Small intestine (tissue), 7 donors: ENCODE data around the gene ADCY10. TPM values are rescaled to one million over a fixed set of nuclear protein-coding genes. Genes with fewer than 3 reads are reported as not detected.

Source experiments
- DNase-seq, 2 donors: peaks; one replicate each; pipeline versions ENCODE4 v3.0.0 to v3.0.0-alpha.2; 2013
- FAIRE-seq: peaks from 2 replicates; lab custom pipeline; 2012; peaks lifted over from hg19 to GRCh38; lab: Jason Lieb, UNC
- H3K27ac ChIP-seq, 3 donors: one replicate each; pipeline ENCODE4 v1.5.1; 2013; ENCODE audit warnings: low read length in 2 of 3, mild to moderate bottlenecking in 2 of 3, control low read depth in 1 of 3, inconsistent platforms in 1 of 3, low read depth in 1 of 3, moderate library complexity in 1 of 3
- H3K27me3 ChIP-seq, 3 donors: one replicate each; pipeline ENCODE4 v1.6.1; 2013; ENCODE audit warnings: low read length in 3 of 3, inconsistent platforms in 1 of 3; ENCODE audit not compliant: control insufficient read depth in 3 of 3, insufficient read depth in 3 of 3
- H3K36me3 ChIP-seq, 3 donors: one replicate each; pipeline ENCODE4 v1.6.1; 2013; ENCODE audit warnings: low read length in 3 of 3, inconsistent platforms in 1 of 3, low read depth in 1 of 3, mild to moderate bottlenecking in 1 of 3, moderate library complexity in 1 of 3; ENCODE audit not compliant: control insufficient read depth in 3 of 3, insufficient read depth in 2 of 3
- H3K4me1 ChIP-seq, 3 donors: one replicate each; pipeline ENCODE4 v1.6.1; 2013; ENCODE audit warnings: low read length in 2 of 3, inconsistent platforms in 1 of 3, low read depth in 1 of 3, mild to moderate bottlenecking in 1 of 3, moderate library complexity in 1 of 3; ENCODE audit not compliant: control insufficient read depth in 3 of 3, insufficient read depth in 2 of 3
- H3K4me3 ChIP-seq, 3 donors: one replicate each; pipeline ENCODE4 v1.5.1; 2013; ENCODE audit warnings: low read length in 3 of 3, control low read depth in 1 of 3, inconsistent platforms in 1 of 3, low read depth in 1 of 3, mild to moderate bottlenecking in 1 of 3, moderate library complexity in 1 of 3
- H3K9me3 ChIP-seq, 2 donors: one replicate each; pipeline ENCODE4 v1.6.1; 2013; ENCODE audit warnings: low read depth in 1 of 2, low read length in 1 of 2; ENCODE audit not compliant: control insufficient read depth in 2 of 2, insufficient read depth in 1 of 2
- WGBS, 3 donors: extraction: QIAGEN DNeasy Blood & Tissue Kit; methylation state at CpG; one replicate each; pipeline ENCODE4 v1.1.7; 2013; 5-methylcytosine and 5-hydroxymethylcytosine counted together
- polyA plus RNA-seq, 4 donors: library from polyadenylated mRNA; stranded (reverse) in 3 of 4; unstranded in 1 of 4; fragments of 200-250 nt in 3 of 4; fragments of 120-200 nt in 1 of 4; gene quantifications; one replicate each; pipeline versions ENCODE4 v1.2.1 to v1.2.3, GENCODE V29; 2013
- donor health status: healthy with polysubstance abuse.
- donor health status: control.
- donor health status: control.
- donor health status: Bipolar disorder and iron deficiency.
- donor health status: healthy.

Gene ADCY10
- polyA plus RNA-seq, 4 donors, result 0.15 to 1.1 (median 0.40) TPM; not detected in 1

DNA sequence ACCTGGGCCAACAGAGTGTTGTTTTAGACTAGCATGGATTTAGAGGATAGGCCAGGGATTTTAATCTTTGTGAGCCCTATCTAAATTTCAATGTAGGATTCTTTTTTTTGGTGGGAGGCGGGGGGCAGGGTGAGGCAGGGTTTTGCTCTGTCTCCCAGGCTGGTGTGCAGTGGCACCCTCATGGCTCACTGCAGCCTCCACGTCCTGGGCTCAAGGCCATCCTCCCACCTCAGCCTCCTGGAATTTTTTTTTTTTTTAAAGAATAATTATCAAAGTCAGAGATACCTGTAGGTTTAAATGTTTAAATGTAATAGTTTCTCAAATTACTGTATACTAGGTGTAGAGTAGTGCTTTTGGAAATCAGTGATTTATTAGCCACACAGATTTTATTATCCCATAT, 26.3 kb upstream of the ADCY10 start:
- WGBS, 3 donors, result 93 to 98% (median 98%) methylated on average over 2 of the region's 2 CpGs
- no peak overlapping the region for H3K4me3 ChIP-seq
- no peak for FAIRE-seq
- H3K27me3 ChIP-seq, result no peaks in the 10 kb centered on the region
- no peak for DNase-seq
- peaks cover 0 to 7% (median 0%) of the 10 kb centered on the region in 3 donors for H3K36me3 ChIP-seq
- H3K4me1 ChIP-seq, result peaks cover 0 to 3% (median 0%) of the 10 kb centered on the region in 3 donors
- no peak overlapping the region for H3K27ac ChIP-seq
- peaks cover 0 to 4% of the 10 kb centered on the region in 2 donors for H3K9me3 ChIP-seq

DNA sequence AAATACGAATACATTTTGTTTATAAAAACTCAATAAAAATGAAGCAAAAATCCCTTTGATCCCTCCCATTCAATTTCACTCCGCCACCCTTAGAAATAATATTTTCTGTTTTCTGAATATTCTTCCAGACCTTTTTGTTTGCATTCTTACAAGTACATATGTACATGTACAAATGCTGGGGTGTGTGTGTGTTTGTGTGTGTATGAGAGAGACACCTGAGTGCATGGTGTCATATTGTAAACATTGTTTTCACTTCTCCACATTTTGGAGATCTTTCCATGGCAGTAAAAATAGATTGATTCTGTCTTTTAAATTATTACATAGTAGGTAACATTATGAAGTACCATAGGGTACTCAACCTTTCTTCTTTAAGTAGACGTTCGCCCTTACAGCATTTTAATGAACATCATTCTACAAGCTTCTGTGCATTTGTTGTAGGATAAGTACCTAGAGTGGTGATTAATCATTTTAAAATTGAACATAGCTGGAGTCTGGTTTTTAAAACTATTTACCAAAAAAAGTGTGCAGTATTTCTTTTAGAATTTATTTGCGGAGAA, 24.2 kb upstream of the ADCY10 start:
- H3K4me3 ChIP-seq, result peak overlapping the region in 2 of 3 donors; percentile 20 to 95
- H3K27me3 ChIP-seq, result no peaks in the 10 kb centered on the region
- 26 to 42% (median 37%) methylated on average over 5 of the region's 5 CpGs for WGBS, 3 donors
- H3K4me1 ChIP-seq, result peaks cover 0 to 3% (median 0%) of the 10 kb centered on the region in 3 donors
- H3K27ac ChIP-seq, result peak overlapping the region in 1 of 3 donors; percentile 94
- H3K9me3 ChIP-seq, result no peaks in the 10 kb centered on the region
- FAIRE-seq (no peak), DNase-seq (no peak)
- peaks cover 0 to 4% (median 0%) of the 10 kb centered on the region in 3 donors for H3K36me3 ChIP-seq

DNA sequence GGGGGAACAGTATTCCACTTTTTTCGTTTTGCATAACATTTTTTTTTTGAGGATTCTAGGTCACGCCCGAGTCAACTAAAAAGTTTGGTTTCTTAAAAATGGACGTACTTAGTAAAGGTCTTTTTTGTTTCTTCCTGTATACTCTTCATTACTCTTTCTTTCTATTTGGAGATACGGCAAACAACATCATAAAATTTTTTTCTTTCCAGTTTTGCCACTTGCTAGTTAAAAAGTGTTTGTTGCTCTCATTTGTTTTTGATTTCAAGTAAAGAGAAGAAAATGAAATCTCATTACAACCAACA, 23.7 kb upstream of the ADCY10 start:
- Histone ChIP-seq H3K27ac (peak overlapping the region; percentile 89 to 98 (median 94)), H3K9me3 (no peaks in the 10 kb centered on the region), H3K4me3 (peak overlapping the region; percentile 90 to 98 (median 95)), H3K4me1 (peaks cover 0 to 3% (median 3%) of the 10 kb centered on the region in 3 donors), H3K36me3 (peaks cover 0 to 4% (median 0%) of the 10 kb centered on the region in 3 donors), H3K27me3 (no peaks in the 10 kb centered on the region)
- FAIRE-seq (no peak), DNase-seq (no peak)
- WGBS, 3 donors, result 1 to 2% (median 1%) methylated on average over 5 of the region's 5 CpGs

DNA sequence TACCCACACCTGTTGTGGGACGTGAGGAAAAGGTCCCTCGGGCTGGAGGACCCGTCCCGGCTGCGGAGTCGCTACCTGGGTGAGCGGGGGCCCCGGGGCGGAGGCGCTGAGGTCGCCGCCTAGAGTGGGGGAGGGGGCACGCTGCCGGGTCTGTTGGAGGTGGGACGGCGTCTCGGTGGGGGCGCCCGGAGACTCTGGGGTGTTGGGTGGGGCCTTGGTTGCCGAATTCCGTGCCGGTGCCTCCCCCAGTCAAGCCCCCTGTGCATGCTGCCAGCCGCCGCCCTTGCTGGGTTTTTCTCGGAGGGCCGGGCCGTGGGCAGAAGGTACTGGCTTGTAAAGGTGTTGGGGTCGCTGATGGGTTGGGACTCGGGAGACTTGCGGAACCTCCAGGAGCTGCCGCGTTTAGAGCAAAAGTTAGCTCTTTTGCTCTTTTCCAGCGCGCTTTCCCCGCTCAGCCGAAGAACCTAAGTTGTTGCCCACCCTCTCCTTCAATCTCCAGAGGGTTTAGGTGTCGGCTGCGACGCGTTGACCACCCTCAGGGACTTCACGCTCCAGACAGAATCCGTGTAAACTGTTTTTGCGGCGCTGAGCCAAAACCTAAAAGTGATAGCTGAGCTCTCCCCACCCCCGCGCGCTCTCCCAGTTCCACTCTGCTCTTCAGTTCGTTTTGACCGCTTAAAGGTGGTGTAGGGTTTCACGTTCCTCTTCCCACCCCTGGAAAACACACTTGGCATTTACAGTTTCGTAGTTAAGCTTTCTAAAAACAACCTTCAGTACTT, 23.2 kb upstream of the ADCY10 start, which contains the start of gene MPC2:
MPC2 (minus strand) TSS at position 143 of the 779 bp plus-strand sequence. CDS start 1,231 bp downstream, outside the sequence.
- no peak for FAIRE-seq
- WGBS, 3 donors, result 0% methylated on average over 37 to 51 of the region's 51 CpGs
- Histone ChIP-seq H3K36me3 (peaks cover 0 to 3% (median 0%) of the 10 kb centered on the region in 3 donors), H3K27me3 (no peaks in the 10 kb centered on the region), H3K27ac (peak within 1 kb of the TSS; percentile 94 to 98 (median 94)), H3K9me3 (no peaks in the 10 kb centered on the region), H3K4me1 (peaks cover 0 to 3% (median 3%) of the 10 kb centered on the region in 3 donors), H3K4me3 (peak within 1 kb of the TSS; percentile 90 to 98 (median 95))
- DNase-seq, result peak; percentile 62 to 74

DNA sequence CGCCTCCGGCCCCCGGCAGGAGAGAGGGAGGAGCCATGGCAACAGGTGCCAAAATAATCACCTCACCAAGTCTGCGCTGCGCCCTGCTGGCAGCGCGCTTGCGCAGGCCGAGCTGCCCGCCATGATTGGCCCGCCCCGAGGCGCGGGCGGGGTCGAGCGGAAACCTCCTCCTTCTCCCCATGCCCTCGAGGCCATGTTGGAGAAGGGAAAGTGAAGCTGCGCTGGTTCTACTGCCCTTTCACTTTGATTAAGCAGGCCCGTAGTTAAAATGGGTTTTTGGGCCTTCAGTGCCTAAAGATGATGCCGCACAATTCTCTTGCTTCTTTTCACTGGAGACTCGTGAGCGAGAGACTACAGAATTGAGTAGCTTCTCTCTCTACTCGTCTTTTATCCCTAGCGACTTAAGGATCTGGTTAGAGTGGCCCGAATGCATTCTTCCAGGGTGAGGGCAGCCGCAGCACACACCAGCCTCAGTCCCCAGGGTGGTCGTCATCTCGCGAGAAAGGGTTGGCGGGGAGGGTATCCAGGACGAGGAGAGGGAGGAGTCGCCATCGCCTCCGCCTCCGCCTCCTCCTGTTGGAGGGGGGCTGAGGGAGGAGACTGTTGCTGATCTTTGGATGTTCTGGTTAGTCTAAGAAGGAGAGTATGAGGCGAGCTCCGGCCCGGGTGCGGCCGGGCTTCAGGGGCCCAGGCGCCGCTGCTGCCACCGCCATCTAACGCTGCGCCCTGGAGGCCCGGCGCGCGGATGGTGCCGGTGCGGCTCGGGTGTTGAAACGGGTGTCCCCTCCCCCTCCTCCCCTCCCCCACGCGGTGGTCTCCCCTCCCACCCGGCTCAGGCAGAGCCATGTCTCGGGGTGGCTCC, 22.4 kb upstream of the ADCY10 start, which contains the start of gene DCAF6:
DCAF6 (plus strand) TSS at position 616 of the 862 bp plus-strand sequence; CDS start at position 845, 229 bp downstream.
- Histone ChIP-seq H3K4me3 (peak within 1 kb of the TSS; percentile 90 to 98 (median 95)), H3K36me3 (no peaks in the 10 kb centered on the region), H3K27ac (peak within 1 kb of the TSS; percentile 94 to 98 (median 94)), H3K9me3 (no peaks in the 10 kb centered on the region), H3K27me3 (no peaks in the 10 kb centered on the region), H3K4me1 (peaks cover 0 to 3% (median 3%) of the 10 kb centered on the region in 3 donors)
- DNase-seq (peak; percentile 98 to 99), FAIRE-seq (no peak)
- WGBS, 3 donors, result 0 to 1% (median 0%) methylated on average over 48 to 58 of the region's 58 CpGs

DNA sequence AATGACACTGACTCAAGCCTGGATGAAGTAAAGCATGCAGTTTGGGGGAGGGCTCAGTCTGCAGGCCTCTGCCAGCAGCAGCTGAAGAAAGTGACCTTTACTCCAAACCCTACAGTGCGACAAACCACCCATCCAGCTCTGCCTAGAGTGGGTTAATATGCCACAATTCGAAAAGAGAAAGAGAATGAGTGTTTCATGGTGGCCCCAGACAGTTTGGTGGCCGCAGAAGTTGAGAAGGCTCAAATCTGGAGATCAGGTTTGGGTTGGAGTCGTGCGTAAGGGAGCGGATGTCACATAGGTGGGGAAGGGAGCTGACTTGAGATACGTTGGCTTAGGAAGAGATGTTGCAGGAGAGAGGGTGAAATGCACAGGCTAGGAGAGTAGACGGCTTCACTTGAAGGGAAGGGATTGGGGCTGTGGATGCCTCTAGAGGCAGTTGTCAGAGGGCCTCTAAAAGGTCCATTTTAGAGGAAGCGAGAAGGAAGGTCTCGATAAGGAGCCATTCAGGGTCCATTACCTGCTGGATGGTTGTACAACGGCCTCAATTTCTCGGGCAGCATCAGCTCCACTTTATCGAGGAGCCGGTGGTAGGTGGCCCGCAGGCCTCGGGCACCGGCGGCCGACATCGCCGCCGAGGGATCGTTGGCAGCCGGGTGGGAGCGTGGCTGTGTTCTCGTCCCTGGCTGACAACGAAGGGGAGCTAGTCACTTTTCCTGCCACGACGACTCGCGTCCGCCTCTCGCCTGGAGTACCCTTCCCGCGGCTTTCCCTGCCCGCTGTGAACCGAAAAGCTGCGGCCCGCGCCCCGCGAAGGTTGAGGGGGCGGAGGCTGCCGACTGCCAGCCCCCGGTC, 21.5 kb upstream of the ADCY10 start:
- H3K9me3 ChIP-seq, result no peaks in the 10 kb centered on the region
- peak; percentile 77 to 86 for DNase-seq
- FAIRE-seq, result no peak
- no peaks in the 10 kb centered on the region for H3K27me3 ChIP-seq
- no peaks in the 10 kb centered on the region for H3K36me3 ChIP-seq
- peak overlapping the region; percentile 73 to 95 (median 90) for H3K4me3 ChIP-seq
- H3K4me1 ChIP-seq, result peaks cover 0 to 3% (median 3%) of the 10 kb centered on the region in 3 donors
- 0 to 1% (median 0%) methylated on average over 44 to 45 of the region's 45 CpGs for WGBS, 3 donors
- peak overlapping the region; percentile 94 to 98 (median 94) for H3K27ac ChIP-seq

DNA sequence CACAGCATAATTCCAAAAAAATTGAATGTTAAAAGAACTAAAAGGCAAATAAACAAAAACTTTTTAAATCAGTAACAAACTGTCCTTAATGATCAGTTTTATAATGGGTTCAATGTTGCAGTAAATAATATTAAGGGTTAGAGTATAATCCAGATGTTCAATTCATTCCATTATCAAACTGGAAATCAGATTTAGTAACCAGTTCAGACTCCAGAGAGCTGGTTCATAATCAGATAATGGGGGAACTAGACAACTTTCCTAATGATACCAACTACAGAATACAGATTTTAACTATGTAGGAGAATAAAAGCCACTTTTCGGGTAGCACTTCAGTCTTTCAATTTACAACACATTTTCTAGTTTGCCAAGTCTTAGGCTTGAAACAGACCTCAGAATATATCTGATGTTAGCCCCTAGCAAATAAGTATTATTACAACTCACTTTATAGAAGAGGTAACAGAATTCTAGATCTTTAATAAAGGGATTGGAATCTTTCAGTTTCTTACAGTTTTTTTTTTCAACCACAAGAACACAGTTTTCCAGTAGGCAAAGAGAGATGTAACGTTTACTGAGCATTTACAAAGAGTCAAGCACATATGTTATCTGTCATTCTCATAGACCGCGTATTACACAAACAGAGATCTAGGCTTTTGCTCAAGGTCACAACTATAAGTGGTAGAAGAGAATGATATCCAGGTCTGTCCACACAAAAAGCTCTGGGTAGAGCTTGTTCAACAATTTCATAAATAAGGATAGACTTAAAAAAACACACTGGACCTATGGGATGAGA, 20.7 kb upstream of the ADCY10 start:
- DNase-seq (no peak), FAIRE-seq (no peak)
- Histone ChIP-seq H3K4me1 (peaks cover 0 to 3% (median 3%) of the 10 kb centered on the region in 3 donors), H3K27ac (peak overlapping the region; percentile 94 to 98 (median 94)), H3K27me3 (no peaks in the 10 kb centered on the region), H3K9me3 (no peaks in the 10 kb centered on the region), H3K4me3 (peak overlapping the region; percentile 73 to 95 (median 90)), H3K36me3 (no peaks in the 10 kb centered on the region)
- 6 to 16% (median 16%) methylated on average over 4 of the region's 4 CpGs for WGBS, 3 donors
